Large intestine (tissue), 12 donors: ENCODE results near the gene CLOCK. TPM values are rescaled to one million over a fixed set of nuclear protein-coding genes. Genes with fewer than 3 reads are reported as not detected.
"Not testable (repeated sequence)": the region's sequence is repeated elsewhere in the genome, so short reads cannot be mapped to it uniquely, and the experiment has no call there.

Source experiments
- DNase-seq, 2 donors: peaks; one replicate each; pipeline versions ENCODE4 v3.0.0 to v3.0.0-alpha.2; 2013
- H3K27ac ChIP-seq: one replicate; pipeline ENCODE4 v1.5.1; 2013; ENCODE audit warnings: low read length
- H3K27me3 ChIP-seq: 2 replicates; pipeline ENCODE4 v1.6.1; 2013; ENCODE audit warnings: low read length; ENCODE audit not compliant: control insufficient read depth, insufficient read depth
- H3K36me3 ChIP-seq: 2 replicates; pipeline ENCODE4 v1.6.1; 2013; ENCODE audit warnings: low read length; ENCODE audit not compliant: control insufficient read depth, insufficient read depth
- H3K4me1 ChIP-seq: one replicate; pipeline ENCODE4 v1.6.1; 2013; ENCODE audit warnings: low read length; ENCODE audit not compliant: control insufficient read depth, insufficient read depth
- H3K4me3 ChIP-seq: one replicate; pipeline ENCODE4 v1.5.1; 2013; ENCODE audit warnings: low read length
- H3K9me3 ChIP-seq: one replicate; pipeline ENCODE4 v1.6.1; 2013; ENCODE audit warnings: mild to moderate bottlenecking, low read depth, low read length, moderate library complexity; ENCODE audit not compliant: control insufficient read depth
- WGBS: methylation state at CpG from one replicate; pipeline ENCODE4 v1.1.5; 2013; ENCODE audit warnings: low lambda C conversion rate; ENCODE audit not compliant: insufficient coverage; 5-methylcytosine and 5-hydroxymethylcytosine counted together
- long read RNA-seq, 11 donors: transcript quantifications; one replicate each; lab custom pipeline, GENCODE V29; 2026
- polyA plus RNA-seq: library from polyadenylated mRNA; unstranded; fragments of 120-200 nt; gene quantifications from one replicate; pipeline ENCODE4 v1.2.1, GENCODE V29; 2013

Gene CLOCK
- polyA plus RNA-seq: 16.5 TPM
- long read RNA-seq, donor 1, partial matches to known transcripts: 0 of 2 reads
- long read RNA-seq, donor 1, other reads (novel, unspliced or antisense): 0 of 2 reads
- long read RNA-seq, donor 2, partial matches to known transcripts: 0 of 1 reads
- long read RNA-seq, donor 2, other reads (novel, unspliced or antisense): 0 of 1 reads
- long read RNA-seq, donor 3: 0 reads
- long read RNA-seq, donor 4: 0 reads
- long read RNA-seq, donor 5: 0 reads
- long read RNA-seq, donor 6, full-length matches to known transcripts: 1 of 1 reads
- long read RNA-seq, donor 6, partial matches to known transcripts: 0 of 1 reads
- long read RNA-seq, donor 6, other reads (novel, unspliced or antisense): 0 of 1 reads
- long read RNA-seq, donor 7: 0 reads
- long read RNA-seq, donor 8, partial matches to known transcripts: 6 of 7 reads
- long read RNA-seq, donor 8, other reads (novel, unspliced or antisense): 0 of 7 reads
- long read RNA-seq, donor 9, partial matches to known transcripts: 0 of 1 reads
- long read RNA-seq, donor 9, other reads (novel, unspliced or antisense): 0 of 1 reads
- long read RNA-seq, donor 10, full-length matches to known transcripts: 1 of 1 reads
- long read RNA-seq, donor 10, partial matches to known transcripts: 0 of 1 reads
- long read RNA-seq, donor 10, other reads (novel, unspliced or antisense): 0 of 1 reads
- long read RNA-seq, donor 11: 0 reads

- DNase-seq: peak; percentile 82 to 92
- Histone ChIP-seq H3K36me3 (no peaks in the 10 kb centered on the region), H3K4me1 (peaks cover 19% of the 10 kb centered on the region), H3K27me3 (no peaks in the 10 kb centered on the region), H3K27ac (peak within 1 kb of the TSS; percentile 90), H3K4me3 (peak within 1 kb of the TSS; percentile 82), H3K9me3 (peaks cover 2% of the 10 kb centered on the region)
- no CpG with 5 or more reads among the region's 71 CpGs for WGBS
These were observed at the start of gene CLOCK for GRCh38 chr4:55546756-55547465. CLOCK (minus strand) TSS chr4:55546909; CDS start chr4:55482785, 64,124 bp downstream.

- no peak within 1 kb of the TSS for H3K4me3 ChIP-seq
- H3K36me3 ChIP-seq: no peaks in the 10 kb centered on the region
- no peaks in the 10 kb centered on the region for H3K27me3 ChIP-seq
- H3K27ac ChIP-seq: no peak within 1 kb of the TSS
- WGBS: no CpG with 5 or more reads among the region's 24 CpGs
- DNase-seq: no peak
- no peaks in the 10 kb centered on the region for H3K4me1 ChIP-seq
- peaks cover 4% of the 10 kb centered on the region for H3K9me3 ChIP-seq
These were observed 45.3 kb upstream of the CLOCK start, which contains the start of gene PDCL2 for GRCh38 chr4:55592014-55592413. PDCL2 (minus strand) TSS chr4:55592245; CDS start chr4:55592109, 136 bp downstream.

GRCh38 chr4:55588160-55588559 lies 41.5 kb upstream of the CLOCK start:
- Histone ChIP-seq H3K4me1 (no peaks in the 10 kb centered on the region), H3K27me3 (no peaks in the 10 kb centered on the region), H3K9me3 (peaks cover 4% of the 10 kb centered on the region), H3K4me3 (no peak overlapping the region), H3K27ac (no peak overlapping the region), H3K36me3 (no peaks in the 10 kb centered on the region)
- WGBS: no CpG with 5 or more reads among the region's 2 CpGs
- DNase-seq: no peak

GRCh38 chr4:55582773-55583172 lies 36.1 kb upstream of the CLOCK start:
- not testable (repeated sequence) for H3K36me3 ChIP-seq, H3K9me3 ChIP-seq, H3K4me1 ChIP-seq, DNase-seq, H3K27ac ChIP-seq, H3K27me3 ChIP-seq, H3K4me3 ChIP-seq
- no CpG with 5 or more reads among the region's 2 CpGs for WGBS

GRCh38 chr4:55578341-55579010 lies 31.8 kb upstream of the CLOCK start:
- H3K27ac ChIP-seq: no peak overlapping the region
- DNase-seq: no peak
- H3K36me3 ChIP-seq: no peaks in the 10 kb centered on the region
- no peaks in the 10 kb centered on the region for H3K4me1 ChIP-seq
- H3K4me3 ChIP-seq: no peak overlapping the region
- no peaks in the 10 kb centered on the region for H3K27me3 ChIP-seq
- H3K9me3 ChIP-seq: peaks cover 9% of the 10 kb centered on the region

GRCh38 chr4:55575513-55575912 lies 28.8 kb upstream of the CLOCK start:
- Histone ChIP-seq H3K4me1 (no peaks in the 10 kb centered on the region), H3K4me3 (no peak overlapping the region), H3K36me3 (no peaks in the 10 kb centered on the region), H3K9me3 (peaks cover 9% of the 10 kb centered on the region), H3K27me3 (no peaks in the 10 kb centered on the region), H3K27ac (no peak overlapping the region)
- no peak for DNase-seq
- 100% methylated on average over 1 of the region's 1 CpG for WGBS

GRCh38 chr4:55574252-55574651 lies 27.5 kb upstream of the CLOCK start:
- DNase-seq: no peak
- Histone ChIP-seq H3K9me3 (peaks cover 9% of the 10 kb centered on the region), H3K36me3 (no peaks in the 10 kb centered on the region), H3K4me1 (no peaks in the 10 kb centered on the region), H3K4me3 (no peak overlapping the region), H3K27me3 (no peaks in the 10 kb centered on the region), H3K27ac (no peak overlapping the region)
- WGBS: no CpG with 5 or more reads among the region's 1 CpG

- H3K27ac ChIP-seq: no peak overlapping the region
- H3K4me1 ChIP-seq: no peaks in the 10 kb centered on the region
- H3K9me3 ChIP-seq: peaks cover 7% of the 10 kb centered on the region
- no peaks in the 10 kb centered on the region for H3K27me3 ChIP-seq
- H3K4me3 ChIP-seq: no peak overlapping the region
- WGBS: no CpG with 5 or more reads among the region's 3 CpGs
- H3K36me3 ChIP-seq: no peaks in the 10 kb centered on the region
- DNase-seq: no peak
These were observed 25.1 kb upstream of the CLOCK start for GRCh38 chr4:55571806-55572205.

GRCh38 chr4:55568905-55569504 lies 22.3 kb upstream of the CLOCK start:
- Histone ChIP-seq H3K9me3 (no peaks in the 10 kb centered on the region), H3K27ac (no peak overlapping the region), H3K4me1 (no peaks in the 10 kb centered on the region), H3K36me3 (no peaks in the 10 kb centered on the region), H3K27me3 (no peaks in the 10 kb centered on the region), H3K4me3 (no peak overlapping the region)
- no CpG with 5 or more reads among the region's 1 CpG for WGBS
- DNase-seq: no peak

GRCh38 chr4:55561889-55562288 lies 15.2 kb upstream of the CLOCK start:
- Histone ChIP-seq H3K9me3 (no peaks in the 10 kb centered on the region), H3K4me1 (no peaks in the 10 kb centered on the region), H3K27me3 (no peaks in the 10 kb centered on the region), H3K4me3 (no peak overlapping the region), H3K36me3 (no peaks in the 10 kb centered on the region), H3K27ac (no peak overlapping the region)
- DNase-seq: no peak
- 100% methylated on average over 1 of the region's 1 CpG for WGBS
